GM19238 (cell line): ENCODE data around the gene GRIK2.

ENCODE experiments used
- DNase-seq: peaks from one replicate; pipeline ENCODE4 v3.0.0; 2011; ENCODE audit warnings: low spot score; ENCODE audit not compliant: insufficient read length

The GRIK2 gene

GRCh38 chr6:101454106-101454676, 60.7 kb downstream of the GRIK2 start:
- no peak for DNase-seq

GRCh38 chr6:101458336-101458735, 64.8 kb downstream of the GRIK2 start:
- no peak for DNase-seq

GRCh38 chr6:101458826-101459225, 65.3 kb downstream of the GRIK2 start:
- DNase-seq = no peak

GRCh38 chr6:101462576-101462975, 69.1 kb downstream of the GRIK2 start:
- no peak for DNase-seq

- no peak for DNase-seq
These were observed 72.4 kb downstream of the GRIK2 start for GRCh38 chr6:101465863-101466262.

GRCh38 chr6:101477436-101477835, 83.9 kb downstream of the GRIK2 start:
- no peak for DNase-seq

GRCh38 chr6:101478891-101479290, 85.4 kb downstream of the GRIK2 start:
- no peak for DNase-seq

- no peak for DNase-seq
These were observed 89.1 kb downstream of the GRIK2 start for GRCh38 chr6:101482606-101483005.

- DNase-seq = no peak
These were observed 91.3 kb downstream of the GRIK2 start for GRCh38 chr6:101484781-101485180.

GRCh38 chr6:101486124-101486523, 92.6 kb downstream of the GRIK2 start:
- DNase-seq = no peak

GRCh38 chr6:101486726-101487125, 93.2 kb downstream of the GRIK2 start:
- no peak for DNase-seq

GRCh38 chr6:101489456-101489855, 95.9 kb downstream of the GRIK2 start:
- no peak for DNase-seq

GRCh38 chr6:101490857-101491256, 97.3 kb downstream of the GRIK2 start:
- no peak for DNase-seq

- DNase-seq = no peak
These were observed 109.3 kb downstream of the GRIK2 start for GRCh38 chr6:101502818-101503217.

- DNase-seq = no peak
These were observed 116.0 kb downstream of the GRIK2 start for GRCh38 chr6:101509536-101509935.

- no peak for DNase-seq
These were observed 119.7 kb downstream of the GRIK2 start for GRCh38 chr6:101513181-101513580.

GRCh38 chr6:101516578-101516977, 123.1 kb downstream of the GRIK2 start:
- DNase-seq = no peak

GRCh38 chr6:101517632-101518031, 124.1 kb downstream of the GRIK2 start:
- DNase-seq = no peak

GRCh38 chr6:101522254-101522653, 128.7 kb downstream of the GRIK2 start:
- DNase-seq = no peak

- no peak for DNase-seq
These were observed 134.0 kb downstream of the GRIK2 start for GRCh38 chr6:101527467-101527866.

- no peak for DNase-seq
These were observed 135.3 kb downstream of the GRIK2 start for GRCh38 chr6:101528801-101529200.

- DNase-seq = no peak
These were observed 138.0 kb downstream of the GRIK2 start for GRCh38 chr6:101531538-101531937.

GRCh38 chr6:101534386-101534785, 140.9 kb downstream of the GRIK2 start:
- DNase-seq = no peak

GRCh38 chr6:101534821-101535220, 141.3 kb downstream of the GRIK2 start:
- DNase-seq = no peak
